CD8-positive, alpha-beta memory T cell (primary cell): ENCODE data around the gene TENM4. TPM values are rescaled to one million over a fixed set of nuclear protein-coding genes. Genes with fewer than 3 reads are reported as not detected.

Experiments used
- CTCF ChIA-PET: fragments of 350-600 bp; sonication (Branson Sonifier 250); formaldehyde crosslinking; loops from one replicate; lab custom pipeline; 2021; ENCODE audit warnings: antibody characterized with exemption; lab: Charles Lee
- POLR2A ChIA-PET: fragments of 350-600 bp; sonication (Branson Sonifier 250); formaldehyde crosslinking; loops from one replicate; lab custom pipeline; 2021; ENCODE audit warnings: antibody characterized with exemption; lab: Charles Lee
- DNase-seq, 5 donors: peaks; one replicate each; pipeline versions ENCODE4 v3.0.0 to v3.0.0-alpha.2; 2020 to 2022; ENCODE audit warnings: mixed read lengths in 1 of 5
- H3K27ac ChIP-seq: one replicate; pipeline ENCODE4 v1.7.0; 2013; ENCODE audit warnings: low read depth, mild to moderate bottlenecking, low read length, moderate library complexity
- H3K27me3 ChIP-seq: 2 replicates; pipeline ENCODE4 v1.7.0; 2013; ENCODE audit warnings: low read length, mild to moderate bottlenecking; ENCODE audit not compliant: insufficient read depth, poor library complexity, severe bottlenecking
- H3K36me3 ChIP-seq: 2 replicates; pipeline ENCODE4 v1.7.0; 2013; ENCODE audit warnings: mild to moderate bottlenecking, low read length, moderate library complexity; ENCODE audit not compliant: insufficient read depth
- H3K4me1 ChIP-seq: 2 replicates; pipeline ENCODE4 v1.7.0; 2013; ENCODE audit warnings: mild to moderate bottlenecking, low read length, moderate library complexity; ENCODE audit not compliant: insufficient read depth
- H3K4me3 ChIP-seq: 2 replicates; pipeline ENCODE4 v1.7.0; 2013; ENCODE audit warnings: mild to moderate bottlenecking, low read length
- H3K9me3 ChIP-seq: 2 replicates; pipeline ENCODE4 v1.7.0; 2013; ENCODE audit warnings: mild to moderate bottlenecking, low read length
- H3K27ac Mint-ChIP-seq, 8 donors: one replicate each; pipeline ENCODE4 v1.8.0; 2020 to 2021; ENCODE audit warnings: mixed read lengths in 8 of 8, mild to moderate bottlenecking in 6 of 8, inconsistent platforms in 3 of 8, moderate library complexity in 3 of 8
- H3K27me3 Mint-ChIP-seq, 2 donors: one replicate each; pipeline ENCODE4 v1.8.0; 2020 to 2021; ENCODE audit warnings: mixed read lengths in 2 of 2, mild to moderate bottlenecking in 1 of 2, moderate library complexity in 1 of 2
- H3K36me3 Mint-ChIP-seq, 3 donors: one replicate each; pipeline ENCODE4 v1.8.0; 2020 to 2021; ENCODE audit warnings: mixed read lengths in 3 of 3, inconsistent platforms in 1 of 3, mild to moderate bottlenecking in 1 of 3
- H3K4me1 Mint-ChIP-seq, 3 donors: one replicate each; pipeline ENCODE4 v1.8.0; 2020 to 2021; ENCODE audit warnings: mixed read lengths in 3 of 3, inconsistent platforms in 1 of 3, mild to moderate bottlenecking in 1 of 3
- H3K4me3 Mint-ChIP-seq, 7 donors: one replicate each; pipeline ENCODE4 v1.8.0; 2020 to 2021; ENCODE audit warnings: mixed read lengths in 7 of 7, mild to moderate bottlenecking in 6 of 7, moderate library complexity in 4 of 7, inconsistent platforms in 2 of 7
- H3K9me3 Mint-ChIP-seq, 5 donors: one replicate each; pipeline ENCODE4 v1.8.0; 2020 to 2022; ENCODE audit warnings: mixed read lengths in 5 of 5, mild to moderate bottlenecking in 3 of 5, moderate library complexity in 2 of 5, inconsistent platforms in 1 of 5
- polyA plus RNA-seq: library from polyadenylated mRNA; unstranded; fragments of 300-500 nt; fragmentation: Illumina TruSeq; gene quantifications from one replicate; pipeline ENCODE4 v1.2.3, GENCODE V29; 2021
- total RNA-seq, 2 experiments: library from RNA; stranded (reverse); gene quantifications; one replicate each; pipeline ENCODE4 v1.2.3, GENCODE V29; 2021

TENM4 gene
- total and polyA plus RNA-seq, 3 experiments from 2014 or later: not detected

DNA sequence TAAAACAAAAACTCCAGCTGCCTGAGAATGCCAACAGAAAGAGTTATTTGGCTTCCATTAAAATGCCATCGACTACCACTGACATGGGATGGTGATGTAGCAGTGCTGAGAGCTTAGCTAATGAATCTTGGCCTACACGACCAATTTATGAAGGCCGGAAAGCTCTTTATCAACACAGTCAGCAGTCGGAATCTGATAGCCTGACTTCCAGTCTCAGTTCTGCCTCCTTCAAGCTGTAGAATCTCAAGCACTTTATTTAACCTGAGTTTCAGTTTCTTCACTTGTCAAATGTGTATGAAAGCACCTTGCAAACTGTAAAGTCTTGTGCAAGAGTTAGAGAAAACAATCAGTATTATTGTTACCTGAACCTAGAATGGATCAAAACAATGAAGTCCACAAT lies 530.5 kb downstream of the TENM4 start:
- H3K4me3 ChIP-seq: no peak overlapping the region
- ChIA-PET POLR2A (no interaction called here), CTCF (no interaction called here)
- Mint-ChIP-seq H3K36me3 (no peaks in the 10 kb centered on the region), H3K9me3 (peaks cover 0 to 2% (median 0%) of the 10 kb centered on the region in 5 donors), H3K27ac (no peak overlapping the region), H3K4me1 (no peaks in the 10 kb centered on the region), H3K4me3 (peak overlapping the region in 1 of 7 donors; percentile 40), H3K27me3 (peaks cover 0 to 3% of the 10 kb centered on the region in 2 donors)
- H3K9me3 ChIP-seq: no peaks in the 10 kb centered on the region
- no peaks in the 10 kb centered on the region for H3K4me1 ChIP-seq
- H3K27ac ChIP-seq: no peak overlapping the region
- H3K36me3 ChIP-seq: no peaks in the 10 kb centered on the region
- H3K27me3 ChIP-seq: no peaks in the 10 kb centered on the region
- no peak for DNase-seq

DNA sequence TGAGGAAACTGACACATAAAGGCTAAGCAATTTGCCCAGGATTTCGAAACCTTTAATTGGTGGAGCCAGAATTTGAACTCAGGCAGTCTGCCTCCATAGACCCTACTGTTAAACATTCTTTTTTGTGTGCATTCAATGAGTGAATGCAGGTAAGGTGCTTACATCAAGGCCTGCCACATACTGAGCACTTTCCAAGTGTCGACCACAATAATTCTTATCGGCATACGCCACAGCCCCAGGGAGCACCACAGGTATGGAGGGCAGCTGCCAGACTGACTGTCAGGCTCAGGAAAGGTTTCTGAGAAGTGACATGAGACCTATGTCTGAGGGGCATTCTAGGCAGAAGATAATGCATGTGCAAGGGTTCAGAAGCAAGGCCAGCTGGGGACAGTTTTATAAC lies 531.4 kb downstream of the TENM4 start:
- Histone ChIP-seq H3K27ac (no peak overlapping the region), H3K27me3 (no peaks in the 10 kb centered on the region), H3K9me3 (no peaks in the 10 kb centered on the region), H3K4me3 (no peak overlapping the region), H3K4me1 (no peaks in the 10 kb centered on the region), H3K36me3 (no peaks in the 10 kb centered on the region)
- no peak overlapping the region for H3K4me3 Mint-ChIP-seq
- no peaks in the 10 kb centered on the region for H3K36me3 Mint-ChIP-seq
- ChIA-PET CTCF (no interaction called here), POLR2A (no interaction called here)
- H3K27ac Mint-ChIP-seq: no peak overlapping the region
- no peaks in the 10 kb centered on the region for H3K4me1 Mint-ChIP-seq
- peaks cover 0 to 2% (median 0%) of the 10 kb centered on the region in 5 donors for H3K9me3 Mint-ChIP-seq
- DNase-seq: no peak
- peaks cover 0 to 2% of the 10 kb centered on the region in 2 donors for H3K27me3 Mint-ChIP-seq

DNA sequence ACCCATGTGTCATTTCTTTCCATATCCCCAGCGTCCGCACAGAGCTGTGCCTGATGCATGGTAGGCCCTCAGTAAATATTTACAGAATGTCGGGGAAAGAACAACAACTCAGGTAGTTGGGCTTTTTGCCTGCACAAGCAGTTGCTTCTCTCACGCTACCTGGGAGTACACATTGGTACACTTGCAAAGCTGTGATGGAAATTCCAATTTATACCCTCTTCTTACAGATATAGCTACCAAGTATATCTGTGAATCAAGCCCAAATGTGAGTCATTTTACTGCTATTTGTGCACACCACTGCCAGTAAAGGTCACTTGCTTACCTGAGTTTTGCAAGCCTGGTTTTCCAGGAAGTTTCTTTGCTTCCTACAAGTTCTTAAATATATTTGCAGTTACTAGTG lies 533.2 kb downstream of the TENM4 start:
- no peak overlapping the region for H3K4me3 ChIP-seq
- Mint-ChIP-seq H3K27ac (no peak overlapping the region), H3K27me3 (peaks cover 2 to 3% of the 10 kb centered on the region in 2 donors), H3K4me1 (no peaks in the 10 kb centered on the region), H3K4me3 (no peak overlapping the region), H3K36me3 (no peaks in the 10 kb centered on the region), H3K9me3 (peaks cover 0 to 2% (median 0%) of the 10 kb centered on the region in 5 donors)
- ChIA-PET POLR2A (no interaction called here), CTCF (no interaction called here)
- H3K27me3 ChIP-seq: no peaks in the 10 kb centered on the region
- H3K27ac ChIP-seq: no peak overlapping the region
- H3K36me3 ChIP-seq: no peaks in the 10 kb centered on the region
- no peaks in the 10 kb centered on the region for H3K4me1 ChIP-seq
- no peak for DNase-seq
- no peaks in the 10 kb centered on the region for H3K9me3 ChIP-seq

DNA sequence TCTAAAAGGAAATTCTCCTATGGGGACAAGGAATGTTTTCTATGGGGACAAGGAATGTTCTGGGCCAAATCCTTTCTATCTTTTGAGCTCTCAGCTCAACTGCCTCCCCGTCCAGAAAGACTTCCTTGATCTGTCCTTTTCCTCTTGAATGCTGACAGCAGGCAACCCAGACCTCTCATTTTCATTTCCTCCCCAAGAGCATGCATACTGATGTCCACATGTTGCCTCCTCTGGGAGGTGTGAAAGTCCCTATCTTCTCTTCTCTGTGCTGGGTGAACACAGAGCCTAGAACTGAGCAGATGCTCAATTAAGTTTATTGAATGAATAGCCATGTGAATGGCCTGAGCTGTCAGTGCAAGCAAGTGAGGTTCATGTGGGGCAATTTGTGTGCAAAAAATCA lies 534.3 kb downstream of the TENM4 start:
- Mint-ChIP-seq H3K36me3 (no peaks in the 10 kb centered on the region), H3K27ac (no peak overlapping the region), H3K27me3 (peaks cover 0 to 5% of the 10 kb centered on the region in 2 donors), H3K4me1 (no peaks in the 10 kb centered on the region), H3K9me3 (peaks cover 0 to 2% (median 0%) of the 10 kb centered on the region in 5 donors), H3K4me3 (no peak overlapping the region)
- H3K4me3 ChIP-seq: no peak overlapping the region
- H3K36me3 ChIP-seq: no peaks in the 10 kb centered on the region
- no peaks in the 10 kb centered on the region for H3K27me3 ChIP-seq
- no peak overlapping the region for H3K27ac ChIP-seq
- no peak for DNase-seq
- H3K9me3 ChIP-seq: no peaks in the 10 kb centered on the region
- H3K4me1 ChIP-seq: no peaks in the 10 kb centered on the region
- CTCF ChIA-PET: no interaction called here
- POLR2A ChIA-PET: no interaction called here

DNA sequence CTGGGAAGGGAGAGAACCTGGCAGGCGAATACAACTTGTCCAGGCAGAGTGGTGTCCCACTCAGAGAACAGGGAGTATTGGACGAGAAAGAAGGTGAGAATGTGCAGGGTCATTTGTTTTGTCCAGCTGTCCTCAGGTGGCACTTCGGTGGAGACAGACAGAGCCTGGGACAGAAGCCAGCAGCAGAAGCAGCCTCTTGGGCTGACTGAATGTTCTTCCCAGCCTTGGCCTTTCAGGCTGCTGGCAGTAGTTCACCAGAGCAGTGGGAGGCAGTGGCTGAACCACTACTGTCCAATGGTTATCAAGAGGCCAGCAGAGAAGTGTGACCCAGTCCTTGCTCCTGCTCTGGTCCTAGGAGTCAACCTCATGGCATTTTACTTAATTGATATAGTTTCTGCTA lies 535.1 kb downstream of the TENM4 start:
- H3K4me3 Mint-ChIP-seq: no peak overlapping the region
- ChIA-PET CTCF (no interaction called here), POLR2A (no interaction called here)
- H3K4me1 ChIP-seq: no peaks in the 10 kb centered on the region
- H3K9me3 ChIP-seq: no peaks in the 10 kb centered on the region
- no peaks in the 10 kb centered on the region for H3K36me3 ChIP-seq
- no peaks in the 10 kb centered on the region for H3K36me3 Mint-ChIP-seq
- no peak overlapping the region for H3K4me3 ChIP-seq
- no peak overlapping the region for H3K27ac ChIP-seq
- H3K4me1 Mint-ChIP-seq: no peaks in the 10 kb centered on the region
- H3K27me3 ChIP-seq: no peaks in the 10 kb centered on the region
- peak overlapping the region in 1 of 8 donors; percentile 23 for H3K27ac Mint-ChIP-seq
- H3K27me3 Mint-ChIP-seq: peaks cover 0 to 7% of the 10 kb centered on the region in 2 donors
- peaks cover 0 to 2% (median 0%) of the 10 kb centered on the region in 5 donors for H3K9me3 Mint-ChIP-seq
- no peak for DNase-seq

DNA sequence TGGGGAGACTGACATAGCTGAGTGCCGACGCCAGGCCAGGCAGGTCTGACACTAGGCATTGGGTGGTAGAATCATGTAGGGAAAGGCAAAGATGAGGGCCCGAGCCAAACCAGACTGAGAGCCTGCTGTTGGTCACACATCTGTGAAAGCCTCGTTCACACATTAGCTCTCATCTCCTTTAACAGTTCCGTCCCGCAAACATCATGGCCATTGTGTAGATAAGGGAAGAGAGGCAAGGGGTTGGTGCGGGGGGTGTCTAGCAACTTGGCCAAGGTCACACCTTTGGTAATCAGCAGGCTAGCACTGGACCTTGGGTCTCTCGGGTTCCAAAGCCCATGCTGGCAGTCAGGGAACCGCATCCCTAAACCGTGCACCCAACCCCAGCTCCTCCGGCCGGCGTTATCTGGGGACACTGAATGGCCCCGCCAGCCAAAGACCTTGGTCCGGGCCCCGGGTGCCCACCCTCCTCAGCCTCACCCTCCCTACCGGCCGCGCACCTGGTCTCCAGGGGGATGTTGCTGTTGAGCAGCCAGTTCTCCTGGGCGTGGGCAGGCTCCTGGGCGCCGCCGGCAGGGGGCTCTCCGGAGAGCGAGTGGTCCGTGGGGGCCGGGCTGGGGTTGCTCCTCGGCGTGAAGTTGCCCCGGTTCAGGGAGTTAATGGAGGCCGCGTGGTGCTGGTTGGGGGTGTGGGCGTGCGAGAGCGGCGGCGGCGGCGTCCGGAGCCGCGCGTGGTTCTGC lies 537.9 kb downstream of the TENM4 start:
- ChIA-PET POLR2A (no interaction called here), CTCF (no interaction called here)
- Mint-ChIP-seq H3K4me1 (no peaks in the 10 kb centered on the region), H3K27ac (no peak overlapping the region), H3K36me3 (no peaks in the 10 kb centered on the region), H3K9me3 (peaks cover 0 to 2% (median 0%) of the 10 kb centered on the region in 5 donors), H3K27me3 (peaks cover 0 to 9% of the 10 kb centered on the region in 2 donors), H3K4me3 (no peak overlapping the region)
- Histone ChIP-seq H3K9me3 (no peaks in the 10 kb centered on the region), H3K4me3 (no peak overlapping the region), H3K4me1 (no peaks in the 10 kb centered on the region), H3K27ac (no peak overlapping the region), H3K27me3 (no peaks in the 10 kb centered on the region), H3K36me3 (no peaks in the 10 kb centered on the region)
- no peak for DNase-seq

DNA sequence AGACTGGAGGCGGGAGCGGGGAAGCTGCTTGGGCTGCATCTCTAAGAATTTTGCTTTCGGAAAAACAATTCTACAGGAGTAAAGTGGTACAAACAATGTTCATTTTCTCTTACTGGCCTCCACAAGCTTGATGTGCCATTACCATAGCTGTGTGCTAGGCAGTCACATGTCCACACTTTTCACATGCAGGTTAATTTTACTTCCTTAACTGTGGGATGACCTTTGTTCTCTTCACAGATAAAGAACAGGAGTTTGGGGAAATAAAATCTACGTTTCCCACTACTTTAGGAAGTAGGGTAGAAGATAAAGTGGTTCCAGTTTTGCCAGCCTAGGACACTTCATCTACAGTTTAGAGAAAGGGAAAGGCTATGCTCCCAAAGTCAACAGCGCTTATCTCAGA lies 539.0 kb downstream of the TENM4 start:
- ChIA-PET CTCF (no interaction called here), POLR2A (no interaction called here)
- Histone ChIP-seq H3K36me3 (no peaks in the 10 kb centered on the region), H3K27ac (no peak overlapping the region), H3K9me3 (no peaks in the 10 kb centered on the region), H3K27me3 (no peaks in the 10 kb centered on the region), H3K4me1 (no peaks in the 10 kb centered on the region), H3K4me3 (no peak overlapping the region)
- Mint-ChIP-seq H3K4me1 (no peaks in the 10 kb centered on the region), H3K27ac (no peak overlapping the region), H3K9me3 (peaks cover 0 to 2% (median 0%) of the 10 kb centered on the region in 5 donors), H3K4me3 (no peak overlapping the region), H3K27me3 (peaks cover 0 to 9% of the 10 kb centered on the region in 2 donors), H3K36me3 (no peaks in the 10 kb centered on the region)
- DNase-seq: no peak

DNA sequence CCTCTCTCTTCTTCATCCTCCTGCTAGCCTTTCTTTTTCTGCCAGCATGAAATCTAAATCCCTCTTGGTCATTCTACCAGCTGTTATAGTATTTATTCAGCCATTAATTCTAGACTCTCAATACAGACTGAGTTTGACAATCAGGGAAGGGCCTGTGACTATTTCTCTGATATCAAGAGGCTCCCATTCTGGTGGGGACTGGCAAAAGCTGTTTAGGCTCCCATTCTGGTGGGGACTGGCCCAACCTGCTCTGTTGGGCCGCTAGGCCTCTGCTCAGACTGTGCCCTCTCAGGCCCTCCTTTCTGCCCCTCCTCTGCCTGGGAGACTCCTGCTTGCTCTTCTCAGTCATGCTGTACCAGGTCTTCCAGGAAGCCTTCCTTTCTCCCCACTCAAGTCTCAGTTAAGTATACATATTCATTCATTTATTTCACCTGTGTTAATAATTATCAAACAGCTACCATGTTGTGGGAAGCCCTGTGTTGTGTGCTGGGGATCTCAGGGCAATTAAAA lies 542.5 kb downstream of the TENM4 start:
- H3K36me3 ChIP-seq: no peaks in the 10 kb centered on the region
- CTCF ChIA-PET: no interaction called here
- Mint-ChIP-seq H3K4me1 (no peaks in the 10 kb centered on the region), H3K9me3 (peaks cover 0 to 2% (median 0%) of the 10 kb centered on the region in 5 donors), H3K36me3 (no peaks in the 10 kb centered on the region), H3K4me3 (no peak overlapping the region), H3K27me3 (peaks cover 0 to 9% of the 10 kb centered on the region in 2 donors), H3K27ac (no peak overlapping the region)
- no peaks in the 10 kb centered on the region for H3K4me1 ChIP-seq
- H3K27me3 ChIP-seq: no peaks in the 10 kb centered on the region
- no peak for DNase-seq
- H3K27ac ChIP-seq: no peak overlapping the region
- H3K9me3 ChIP-seq: no peaks in the 10 kb centered on the region
- POLR2A ChIA-PET: no interaction called here
- H3K4me3 ChIP-seq: no peak overlapping the region
